ENCODE data around the gene TMEM176B. TPM values are rescaled to one million over a fixed set of nuclear protein-coding genes. Genes with fewer than 3 reads are reported as not detected.

Gene TMEM176B
- total RNA-seq, 4 donors from 2014 or later = 10.4 to 36.0 (median 18.9) TPM

- 66 to 79% methylated on average over 5 to 6 of the region's 6 CpGs for WGBS, 2 donors
- Histone ChIP-seq H3K27ac (no peak overlapping the region), H3K9me3 (no peaks in the 10 kb centered on the region), H3K4me3 (replicated peaks in 1 of 3) (no peak overlapping the region), H3K36me3 (no peaks in the 10 kb centered on the region), H3K27me3 (no peaks in the 10 kb centered on the region), H3K4me1 (no peaks in the 10 kb centered on the region)
- intact Hi-C loops (cut with DNase I) = no loop called here
- no peak for DNase-seq
- TF ChIP-seq, protein P1, sequence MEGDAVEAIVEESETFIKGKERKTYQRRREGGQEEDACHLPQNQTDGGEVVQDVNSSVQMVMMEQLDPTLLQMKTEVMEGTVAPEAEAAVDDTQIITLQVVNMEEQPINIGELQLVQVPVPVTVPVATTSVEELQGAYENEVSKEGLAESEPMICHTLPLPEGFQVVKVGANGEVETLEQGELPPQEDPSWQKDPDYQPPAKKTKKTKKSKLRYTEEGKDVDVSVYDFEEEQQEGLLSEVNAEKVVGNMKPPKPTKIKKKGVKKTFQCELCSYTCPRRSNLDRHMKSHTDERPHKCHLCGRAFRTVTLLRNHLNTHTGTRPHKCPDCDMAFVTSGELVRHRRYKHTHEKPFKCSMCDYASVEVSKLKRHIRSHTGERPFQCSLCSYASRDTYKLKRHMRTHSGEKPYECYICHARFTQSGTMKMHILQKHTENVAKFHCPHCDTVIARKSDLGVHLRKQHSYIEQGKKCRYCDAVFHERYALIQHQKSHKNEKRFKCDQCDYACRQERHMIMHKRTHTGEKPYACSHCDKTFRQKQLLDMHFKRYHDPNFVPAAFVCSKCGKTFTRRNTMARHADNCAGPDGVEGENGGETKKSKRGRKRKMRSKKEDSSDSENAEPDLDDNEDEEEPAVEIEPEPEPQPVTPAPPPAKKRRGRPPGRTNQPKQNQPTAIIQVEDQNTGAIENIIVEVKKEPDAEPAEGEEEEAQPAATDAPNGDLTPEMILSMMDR (IDR thresholded peaks at IDR 0.05) = no peak
Observed at GRCh38 chr7:150835702-150836280, 35.6 kb upstream of the TMEM176B start.

DNA sequence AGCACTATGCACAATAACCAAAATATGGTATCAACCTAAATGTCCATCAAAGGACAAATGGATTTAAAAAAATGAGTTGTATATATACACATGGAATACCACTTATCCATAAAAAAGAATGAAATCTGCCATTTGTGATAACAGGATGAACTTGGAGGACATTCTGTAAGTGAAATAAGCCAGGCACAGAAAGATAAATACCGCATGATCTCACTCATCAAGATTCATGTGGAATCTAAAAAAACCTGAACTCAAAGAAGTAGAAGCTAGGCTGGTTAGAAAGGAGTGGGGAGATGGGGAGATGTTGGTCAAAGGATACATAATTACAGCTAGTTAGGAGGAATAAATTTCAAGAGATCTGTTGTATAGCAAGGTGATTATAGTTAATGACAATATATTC, 34.9 kb upstream of the TMEM176B start:
- intact Hi-C loops (cut with DNase I) = no loop called here
- no peak for TF ChIP-seq POLR2A (IDR thresholded peaks at IDR 0.05)
- no peak overlapping the region for H3K4me3 ChIP-seq (replicated peaks in 1 of 3)
- H3K27me3 ChIP-seq = no peaks in the 10 kb centered on the region
- no peaks in the 10 kb centered on the region for H3K4me1 ChIP-seq
- no peaks in the 10 kb centered on the region for H3K36me3 ChIP-seq
- WGBS, 2 donors = 92% methylated on average over 1 of the region's 1 CpG
- no peak for DNase-seq
- no peak overlapping the region for H3K27ac ChIP-seq
- no peaks in the 10 kb centered on the region for H3K9me3 ChIP-seq

- no peaks in the 10 kb centered on the region for H3K36me3 ChIP-seq
- no peak overlapping the region for H3K4me3 ChIP-seq (replicated peaks in 1 of 3)
- no peaks in the 10 kb centered on the region for H3K27me3 ChIP-seq
- DNase-seq = no peak
- no peaks in the 10 kb centered on the region for H3K4me1 ChIP-seq
- WGBS, 2 donors = 25 to 36% methylated on average over 1 of the region's 1 CpG
- intact Hi-C loops (cut with DNase I) = no loop called here
- no peak for TF ChIP-seq POLR2A (IDR thresholded peaks at IDR 0.05)
- TF ChIP-seq, protein P1 (IDR thresholded peaks at IDR 0.05) = no peak
- no peaks in the 10 kb centered on the region for H3K9me3 ChIP-seq
- no peak overlapping the region for H3K27ac ChIP-seq
Observed at GRCh38 chr7:150831851-150832250, 31.7 kb upstream of the TMEM176B start.

GRCh38 chr7:150830937-150831336, 30.8 kb upstream of the TMEM176B start:
- no peaks in the 10 kb centered on the region for H3K27me3 ChIP-seq
- WGBS, 2 donors = 86 to 92% methylated on average over 1 of the region's 1 CpG
- no peak overlapping the region for H3K4me3 ChIP-seq (replicated peaks in 1 of 3)
- no peaks in the 10 kb centered on the region for H3K4me1 ChIP-seq
- no peaks in the 10 kb centered on the region for H3K9me3 ChIP-seq
- DNase-seq = no peak
- TF ChIP-seq, protein P1 (IDR thresholded peaks at IDR 0.05) = no peak
- intact Hi-C loops (cut with DNase I) = no loop called here
- no peaks in the 10 kb centered on the region for H3K36me3 ChIP-seq
- no peak overlapping the region for H3K27ac ChIP-seq

DNA sequence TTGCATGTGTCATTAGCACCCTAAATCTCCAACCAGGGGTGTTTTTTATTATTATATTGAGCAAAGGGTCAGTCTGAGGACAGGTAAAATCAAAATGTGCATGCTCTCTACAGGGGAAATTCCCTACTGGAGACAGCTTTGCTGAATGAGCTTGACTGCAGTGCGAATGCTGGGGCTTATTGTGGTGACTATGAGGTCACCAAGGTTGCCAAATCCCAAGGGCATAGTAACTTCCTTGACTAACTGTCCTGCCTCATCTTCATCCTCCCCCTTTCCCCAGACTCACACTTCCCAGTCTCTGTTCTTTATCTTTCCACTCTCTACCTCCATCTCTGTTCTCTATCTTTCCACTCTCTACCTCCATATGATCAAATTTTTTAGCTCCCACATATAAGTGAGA, 29.3 kb upstream of the TMEM176B start:
- intact Hi-C loops (cut with DNase I) = no loop called here
- TF ChIP-seq, protein P1 (IDR thresholded peaks at IDR 0.05) = no peak
- TF ChIP-seq POLR2A (IDR thresholded peaks at IDR 0.05) = no peak
- Histone ChIP-seq H3K4me1 (no peaks in the 10 kb centered on the region), H3K4me3 (replicated peaks in 1 of 3) (no peak overlapping the region), H3K9me3 (no peaks in the 10 kb centered on the region), H3K27ac (no peak overlapping the region), H3K36me3 (no peaks in the 10 kb centered on the region), H3K27me3 (no peaks in the 10 kb centered on the region)
- WGBS, 2 donors = 69 to 74% methylated on average over 1 of the region's 1 CpG
- DNase-seq = no peak

GRCh38 chr7:150828384-150828783, 28.2 kb upstream of the TMEM176B start:
- Histone ChIP-seq H3K27ac (no peak overlapping the region), H3K4me3 (replicated peaks in 1 of 3) (no peak overlapping the region), H3K9me3 (no peaks in the 10 kb centered on the region), H3K4me1 (no peaks in the 10 kb centered on the region), H3K36me3 (no peaks in the 10 kb centered on the region), H3K27me3 (no peaks in the 10 kb centered on the region)
- WGBS, 2 donors = 90 to 93% methylated on average over 2 of the region's 2 CpGs
- intact Hi-C loops (cut with DNase I) = no loop called here
- DNase-seq = no peak
- TF ChIP-seq POLR2A (IDR thresholded peaks at IDR 0.05) = no peak
- TF ChIP-seq, protein P1 (IDR thresholded peaks at IDR 0.05) = no peak

Measured in thyroid gland (tissue), 4 donors.